ENCODE results near the gene CACUL1.

The CACUL1 gene

DNA sequence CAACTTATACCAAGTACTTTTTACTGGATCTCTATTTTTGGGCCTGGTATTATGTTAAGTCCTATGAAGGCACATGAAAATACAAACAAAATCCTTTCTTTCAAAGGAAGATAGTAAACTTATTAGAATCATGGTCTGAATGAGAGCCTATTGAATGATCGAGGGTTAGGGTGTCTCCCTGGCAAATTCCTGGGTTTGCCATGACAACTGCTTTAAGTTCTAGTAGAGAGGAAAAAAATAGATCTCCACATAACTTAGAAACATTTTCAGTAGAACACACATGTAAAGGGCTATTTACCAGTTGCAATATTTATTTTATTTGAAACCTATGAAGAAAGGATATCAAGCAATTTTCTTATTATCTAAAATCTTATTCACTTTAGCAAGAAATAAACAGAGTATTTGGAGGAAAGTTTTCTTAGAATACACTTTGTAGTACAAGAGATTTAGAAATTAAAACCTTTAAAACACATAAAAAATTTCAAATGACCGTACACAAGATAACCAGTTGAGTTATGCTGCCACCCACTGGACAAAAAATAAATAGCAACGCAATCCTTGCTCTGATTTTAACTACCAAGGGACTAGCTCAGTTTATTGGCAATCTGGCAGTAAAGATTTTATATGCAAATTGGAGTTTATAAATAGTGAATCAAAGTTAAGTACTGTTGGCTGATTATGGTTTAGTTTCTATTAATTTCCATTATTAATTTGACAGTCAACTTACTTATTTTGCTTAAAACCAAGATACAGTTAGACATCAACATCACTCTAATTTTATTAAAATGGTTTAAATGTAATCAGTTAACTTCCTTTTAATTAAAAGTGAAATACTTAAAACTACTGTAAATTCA lies 33.9 kb downstream of the CACUL1 start:
- Histone ChIP-seq H3K4me3 (ENCODE audit: insufficient read depth, low read depth, low read length, poor library complexity, severe bottlenecking) (no peak overlapping the region), H3K27me3 (replicated peaks; ENCODE audit: control insufficient read depth, insufficient read depth, low read length, poor library complexity, severe bottlenecking) (no peaks in the 10 kb centered on the region), H3K9me3 (ENCODE audit: control insufficient read depth, low read length) (no peaks in the 10 kb centered on the region), H3K4me1 (ENCODE audit: control insufficient read depth, insufficient read depth, low read length, poor library complexity, severe bottlenecking) (no peaks in the 10 kb centered on the region), H3K36me3 (ENCODE audit: control insufficient read depth, insufficient read depth, low read length) (no peaks in the 10 kb centered on the region), H3K27ac (ENCODE audit: insufficient read depth, low read length, poor library complexity, severe bottlenecking) (no peak overlapping the region)
- peak; percentile 4 to 45 (median 11) for DNase-seq

GRCh38 chr10:118714366-118714765 lies 40.4 kb downstream of the CACUL1 start:
- DNase-seq, result no peak
- Histone ChIP-seq H3K4me3 (ENCODE audit: insufficient read depth, low read depth, low read length, poor library complexity, severe bottlenecking) (no peak overlapping the region), H3K4me1 (ENCODE audit: control insufficient read depth, insufficient read depth, low read length, poor library complexity, severe bottlenecking) (no peaks in the 10 kb centered on the region), H3K36me3 (ENCODE audit: control insufficient read depth, insufficient read depth, low read length) (no peaks in the 10 kb centered on the region), H3K27me3 (replicated peaks; ENCODE audit: control insufficient read depth, insufficient read depth, low read length, poor library complexity, severe bottlenecking) (no peaks in the 10 kb centered on the region), H3K27ac (ENCODE audit: insufficient read depth, low read length, poor library complexity, severe bottlenecking) (no peak overlapping the region), H3K9me3 (ENCODE audit: control insufficient read depth, low read length) (no peaks in the 10 kb centered on the region)

DNA sequence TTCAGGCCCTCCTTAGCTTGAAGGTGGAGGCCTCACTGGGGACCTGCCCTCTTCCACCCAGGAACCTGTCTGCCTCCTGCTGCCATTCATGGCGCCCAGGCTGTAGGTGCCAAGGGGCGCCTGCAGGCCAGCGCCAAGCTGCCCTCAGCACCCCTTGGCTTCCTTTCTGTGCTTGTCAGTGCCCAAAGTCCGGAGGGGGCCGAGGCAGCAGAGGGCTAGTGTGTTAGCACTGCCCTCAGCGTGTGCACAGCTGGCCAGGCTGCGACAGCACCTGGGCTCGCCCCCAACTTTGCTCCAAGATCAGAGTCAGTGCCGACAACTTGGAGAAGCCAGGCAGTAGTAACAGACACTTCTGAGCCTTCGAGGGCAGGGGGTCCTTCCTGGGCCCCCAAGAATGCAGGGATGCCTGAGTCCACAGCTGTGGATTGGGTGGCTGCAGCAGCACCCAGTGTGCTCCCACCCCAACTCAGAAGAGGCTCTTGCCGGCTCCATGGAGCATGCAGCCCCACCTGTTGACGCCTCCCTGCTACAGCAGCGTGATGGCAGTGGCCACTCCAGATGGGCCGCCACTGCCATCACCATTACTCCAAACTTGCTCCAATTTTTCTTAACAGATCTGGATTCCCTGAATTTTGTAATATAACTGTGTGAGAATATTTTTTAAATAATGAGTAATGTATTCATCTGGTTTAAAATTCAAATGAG lies 41.7 kb downstream of the CACUL1 start:
- H3K4me3 ChIP-seq (ENCODE audit: insufficient read depth, low read depth, low read length, poor library complexity, severe bottlenecking), result no peak overlapping the region
- no peak for DNase-seq

DNA sequence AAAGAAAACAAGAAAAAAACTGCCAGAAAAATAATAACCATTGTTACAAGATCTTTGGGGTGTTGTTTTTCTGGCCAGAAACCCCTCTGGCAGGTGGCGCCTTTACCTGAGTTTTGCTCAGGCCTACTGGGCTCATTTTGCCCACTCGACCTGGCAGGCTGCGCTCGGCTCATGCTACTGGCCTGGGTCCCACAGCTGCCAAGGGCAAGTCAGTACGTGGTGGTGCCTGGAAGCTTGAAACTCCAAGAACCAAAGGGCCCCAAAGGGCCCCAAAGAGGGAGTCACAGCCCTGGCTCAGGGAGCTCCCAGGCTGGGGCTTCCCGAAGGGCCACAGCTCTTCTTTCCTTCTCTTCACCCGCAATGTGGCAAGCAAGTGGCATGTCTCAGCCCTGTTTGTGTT lies 42.7 kb downstream of the CACUL1 start:
- Histone ChIP-seq H3K4me1 (ENCODE audit: control insufficient read depth, insufficient read depth, low read length, poor library complexity, severe bottlenecking) (no peaks in the 10 kb centered on the region), H3K9me3 (ENCODE audit: control insufficient read depth, low read length) (no peaks in the 10 kb centered on the region), H3K27me3 (replicated peaks; ENCODE audit: control insufficient read depth, insufficient read depth, low read length, poor library complexity, severe bottlenecking) (no peaks in the 10 kb centered on the region), H3K36me3 (ENCODE audit: control insufficient read depth, insufficient read depth, low read length) (peaks cover under 1% of the 10 kb centered on the region), H3K4me3 (ENCODE audit: insufficient read depth, low read depth, low read length, poor library complexity, severe bottlenecking) (no peak overlapping the region), H3K27ac (ENCODE audit: insufficient read depth, low read length, poor library complexity, severe bottlenecking) (no peak overlapping the region)
- no peak for DNase-seq

More for the DNA sequence above, 41.7 kb downstream of the CACUL1 start:
- H3K36me3 ChIP-seq (ENCODE audit: control insufficient read depth, insufficient read depth, low read length), result no peaks in the 10 kb centered on the region
- no peaks in the 10 kb centered on the region for H3K27me3 ChIP-seq (replicated peaks; ENCODE audit: control insufficient read depth, insufficient read depth, low read length, poor library complexity, severe bottlenecking)
- H3K9me3 ChIP-seq (ENCODE audit: control insufficient read depth, low read length), result no peaks in the 10 kb centered on the region
- H3K4me1 ChIP-seq (ENCODE audit: control insufficient read depth, insufficient read depth, low read length, poor library complexity, severe bottlenecking), result no peaks in the 10 kb centered on the region
- H3K27ac ChIP-seq (ENCODE audit: insufficient read depth, low read length, poor library complexity, severe bottlenecking), result no peak overlapping the region

DNA sequence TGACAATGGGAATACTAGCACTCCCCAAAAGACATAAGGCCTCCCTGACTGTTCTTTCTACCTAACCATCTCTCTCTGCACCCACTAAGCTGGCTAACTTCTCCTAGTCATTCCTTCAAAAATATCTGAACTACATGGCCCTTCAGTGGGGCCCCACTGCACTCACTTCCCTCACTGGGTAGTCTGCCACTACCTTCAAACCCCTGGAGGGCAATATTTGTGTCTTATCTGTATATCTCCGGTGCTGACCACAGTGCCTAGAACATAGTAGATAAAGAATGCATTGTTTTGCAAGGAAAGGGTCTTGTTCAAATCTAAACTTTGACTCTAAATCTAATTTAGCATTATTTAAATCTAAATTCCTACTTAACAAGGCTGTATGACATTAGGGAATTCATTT lies 44.3 kb downstream of the CACUL1 start:
- Histone ChIP-seq H3K27me3 (replicated peaks; ENCODE audit: control insufficient read depth, insufficient read depth, low read length, poor library complexity, severe bottlenecking) (no peaks in the 10 kb centered on the region), H3K9me3 (ENCODE audit: control insufficient read depth, low read length) (no peaks in the 10 kb centered on the region), H3K36me3 (ENCODE audit: control insufficient read depth, insufficient read depth, low read length) (peaks cover 4% of the 10 kb centered on the region), H3K4me3 (ENCODE audit: insufficient read depth, low read depth, low read length, poor library complexity, severe bottlenecking) (no peak overlapping the region), H3K27ac (ENCODE audit: insufficient read depth, low read length, poor library complexity, severe bottlenecking) (no peak overlapping the region), H3K4me1 (ENCODE audit: control insufficient read depth, insufficient read depth, low read length, poor library complexity, severe bottlenecking) (no peaks in the 10 kb centered on the region)
- no peak for DNase-seq

GRCh38 chr10:118708571-118708970 lies 46.2 kb downstream of the CACUL1 start:
- DNase-seq, result no peak
- peaks cover 4% of the 10 kb centered on the region for H3K36me3 ChIP-seq (ENCODE audit: control insufficient read depth, insufficient read depth, low read length)
- no peak overlapping the region for H3K27ac ChIP-seq (ENCODE audit: insufficient read depth, low read length, poor library complexity, severe bottlenecking)
- no peaks in the 10 kb centered on the region for H3K27me3 ChIP-seq (replicated peaks; ENCODE audit: control insufficient read depth, insufficient read depth, low read length, poor library complexity, severe bottlenecking)
- H3K4me1 ChIP-seq (ENCODE audit: control insufficient read depth, insufficient read depth, low read length, poor library complexity, severe bottlenecking), result no peaks in the 10 kb centered on the region
- H3K4me3 ChIP-seq (ENCODE audit: insufficient read depth, low read depth, low read length, poor library complexity, severe bottlenecking), result no peak overlapping the region
- H3K9me3 ChIP-seq (ENCODE audit: control insufficient read depth, low read length), result no peaks in the 10 kb centered on the region

DNA sequence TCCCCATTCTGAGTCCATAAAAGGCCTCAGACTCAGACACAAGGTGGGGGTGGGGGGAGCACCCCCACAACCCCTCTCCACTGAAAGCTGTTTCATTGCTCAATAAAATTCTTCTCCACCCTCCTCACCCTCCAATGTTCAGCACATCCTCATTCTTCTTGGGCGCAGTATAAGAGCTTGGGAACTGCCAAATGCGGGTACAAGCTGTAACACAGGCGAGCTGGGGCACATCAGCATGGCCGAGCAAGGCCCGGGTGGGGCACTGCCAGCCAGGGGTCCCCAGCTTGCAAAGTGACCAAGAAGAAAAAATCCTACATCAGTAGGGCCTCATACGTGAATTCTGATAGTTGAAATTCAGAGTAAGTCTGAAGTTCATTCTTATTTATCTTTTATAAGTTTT lies 50.1 kb downstream of the CACUL1 start:
- Histone ChIP-seq H3K27ac (ENCODE audit: insufficient read depth, low read length, poor library complexity, severe bottlenecking) (no peak overlapping the region), H3K4me1 (ENCODE audit: control insufficient read depth, insufficient read depth, low read length, poor library complexity, severe bottlenecking) (no peaks in the 10 kb centered on the region), H3K4me3 (ENCODE audit: insufficient read depth, low read depth, low read length, poor library complexity, severe bottlenecking) (no peak overlapping the region), H3K9me3 (ENCODE audit: control insufficient read depth, low read length) (no peaks in the 10 kb centered on the region), H3K27me3 (replicated peaks; ENCODE audit: control insufficient read depth, insufficient read depth, low read length, poor library complexity, severe bottlenecking) (no peaks in the 10 kb centered on the region), H3K36me3 (ENCODE audit: control insufficient read depth, insufficient read depth, low read length) (peaks cover 4% of the 10 kb centered on the region)
- no peak for DNase-seq

- Histone ChIP-seq H3K4me3 (ENCODE audit: insufficient read depth, low read depth, low read length, poor library complexity, severe bottlenecking) (no peak overlapping the region), H3K27ac (ENCODE audit: insufficient read depth, low read length, poor library complexity, severe bottlenecking) (no peak overlapping the region), H3K36me3 (ENCODE audit: control insufficient read depth, insufficient read depth, low read length) (peaks cover under 1% of the 10 kb centered on the region), H3K4me1 (ENCODE audit: control insufficient read depth, insufficient read depth, low read length, poor library complexity, severe bottlenecking) (no peaks in the 10 kb centered on the region), H3K27me3 (replicated peaks; ENCODE audit: control insufficient read depth, insufficient read depth, low read length, poor library complexity, severe bottlenecking) (no peaks in the 10 kb centered on the region), H3K9me3 (ENCODE audit: control insufficient read depth, low read length) (no peaks in the 10 kb centered on the region)
- no peak for DNase-seq
Measured at GRCh38 chr10:118701529-118702323, 53.0 kb downstream of the CACUL1 start.

DNA sequence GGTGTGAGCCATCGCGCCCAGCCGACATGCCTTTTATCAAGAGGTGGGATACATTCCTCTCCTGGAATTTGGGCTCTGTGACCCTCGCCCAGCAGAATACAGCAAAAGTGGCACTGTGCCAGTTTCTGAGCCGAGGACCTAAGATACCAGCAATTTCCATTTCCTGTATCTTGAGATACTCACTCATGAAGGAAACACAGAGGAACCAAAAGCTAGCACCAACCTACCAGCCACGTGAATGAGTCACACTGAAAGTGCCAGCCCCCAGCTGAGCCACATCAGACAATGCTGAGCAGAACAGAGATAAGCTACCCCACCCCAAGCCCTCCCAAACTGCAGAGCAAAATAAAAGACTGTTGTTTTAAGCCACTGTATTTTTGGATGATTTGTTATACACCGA lies 56.3 kb downstream of the CACUL1 start:
- H3K4me3 ChIP-seq (ENCODE audit: insufficient read depth, low read depth, low read length, poor library complexity, severe bottlenecking), result no peak overlapping the region
- H3K27me3 ChIP-seq (replicated peaks; ENCODE audit: control insufficient read depth, insufficient read depth, low read length, poor library complexity, severe bottlenecking), result no peaks in the 10 kb centered on the region
- no peaks in the 10 kb centered on the region for H3K9me3 ChIP-seq (ENCODE audit: control insufficient read depth, low read length)
- H3K27ac ChIP-seq (ENCODE audit: insufficient read depth, low read length, poor library complexity, severe bottlenecking), result peak overlapping the region; percentile 45
- no peaks in the 10 kb centered on the region for H3K36me3 ChIP-seq (ENCODE audit: control insufficient read depth, insufficient read depth, low read length)
- peak; percentile 56 to 78 (median 56) for DNase-seq
- H3K4me1 ChIP-seq (ENCODE audit: control insufficient read depth, insufficient read depth, low read length, poor library complexity, severe bottlenecking), result no peaks in the 10 kb centered on the region

Data from effector memory CD4-positive, alpha-beta T cell (primary cell).